Measurements from ENCODE around the gene MBOAT1. TPM values are rescaled to one million over a fixed set of nuclear protein-coding genes. Genes with fewer than 3 reads are reported as not detected.
A peak's percentile ranks its signal among the peaks of the same experiment; 100 is the strongest.

Gene MBOAT1
- total RNA-seq, 1 donor from 2014 or later, result 1.1 TPM

GRCh38 chr6:20202324-20202658, 10.0 kb downstream of the MBOAT1 start:
- Mint-ChIP-seq H3K27ac (ENCODE audit: unreplicated experiment) (no peak overlapping the region), H3K9me3 (ENCODE audit: low read depth) (no peaks in the 10 kb centered on the region), H3K4me3 (ENCODE audit: unreplicated experiment) (no peak overlapping the region), H3K4me1 (ENCODE audit: low read depth) (no peaks in the 10 kb centered on the region), H3K27me3 (ENCODE audit: low read depth) (no peaks in the 10 kb centered on the region), H3K36me3 (ENCODE audit: low read depth) (no peaks in the 10 kb centered on the region)
- TF ChIP-seq, protein P1, sequence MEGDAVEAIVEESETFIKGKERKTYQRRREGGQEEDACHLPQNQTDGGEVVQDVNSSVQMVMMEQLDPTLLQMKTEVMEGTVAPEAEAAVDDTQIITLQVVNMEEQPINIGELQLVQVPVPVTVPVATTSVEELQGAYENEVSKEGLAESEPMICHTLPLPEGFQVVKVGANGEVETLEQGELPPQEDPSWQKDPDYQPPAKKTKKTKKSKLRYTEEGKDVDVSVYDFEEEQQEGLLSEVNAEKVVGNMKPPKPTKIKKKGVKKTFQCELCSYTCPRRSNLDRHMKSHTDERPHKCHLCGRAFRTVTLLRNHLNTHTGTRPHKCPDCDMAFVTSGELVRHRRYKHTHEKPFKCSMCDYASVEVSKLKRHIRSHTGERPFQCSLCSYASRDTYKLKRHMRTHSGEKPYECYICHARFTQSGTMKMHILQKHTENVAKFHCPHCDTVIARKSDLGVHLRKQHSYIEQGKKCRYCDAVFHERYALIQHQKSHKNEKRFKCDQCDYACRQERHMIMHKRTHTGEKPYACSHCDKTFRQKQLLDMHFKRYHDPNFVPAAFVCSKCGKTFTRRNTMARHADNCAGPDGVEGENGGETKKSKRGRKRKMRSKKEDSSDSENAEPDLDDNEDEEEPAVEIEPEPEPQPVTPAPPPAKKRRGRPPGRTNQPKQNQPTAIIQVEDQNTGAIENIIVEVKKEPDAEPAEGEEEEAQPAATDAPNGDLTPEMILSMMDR (IDR thresholded peaks at IDR 0.05), result no peak
- no peak for DNase-seq (ENCODE audit: low spot score)

- no peak for DNase-seq (ENCODE audit: low spot score)
Observed at GRCh38 chr6:20200761-20201630, 11.3 kb downstream of the MBOAT1 start.

GRCh38 chr6:20198775-20199174, 13.5 kb downstream of the MBOAT1 start:
- Mint-ChIP-seq H3K4me3 (ENCODE audit: unreplicated experiment) (no peak overlapping the region), H3K36me3 (ENCODE audit: low read depth) (no peaks in the 10 kb centered on the region), H3K9me3 (ENCODE audit: low read depth) (peaks cover 3% of the 10 kb centered on the region), H3K27me3 (ENCODE audit: low read depth) (no peaks in the 10 kb centered on the region), H3K4me1 (ENCODE audit: low read depth) (no peaks in the 10 kb centered on the region), H3K27ac (ENCODE audit: unreplicated experiment) (no peak overlapping the region)
- TF ChIP-seq, protein P1 (IDR thresholded peaks at IDR 0.05), result no peak
- DNase-seq (ENCODE audit: low spot score), result no peak

More at GRCh38 chr6:20200761-20201630, 11.3 kb downstream of the MBOAT1 start:
- Mint-ChIP-seq H3K27ac (ENCODE audit: unreplicated experiment) (no peak overlapping the region), H3K9me3 (ENCODE audit: low read depth) (no peaks in the 10 kb centered on the region), H3K4me3 (ENCODE audit: unreplicated experiment) (no peak overlapping the region), H3K36me3 (ENCODE audit: low read depth) (no peaks in the 10 kb centered on the region), H3K4me1 (ENCODE audit: low read depth) (no peaks in the 10 kb centered on the region), H3K27me3 (ENCODE audit: low read depth) (no peaks in the 10 kb centered on the region)
- TF ChIP-seq, protein P1 (IDR thresholded peaks at IDR 0.05), result no peak

GRCh38 chr6:20198156-20198774, 14.0 kb downstream of the MBOAT1 start:
- Mint-ChIP-seq H3K4me1 (ENCODE audit: low read depth) (no peaks in the 10 kb centered on the region), H3K27me3 (ENCODE audit: low read depth) (no peaks in the 10 kb centered on the region), H3K27ac (ENCODE audit: unreplicated experiment) (no peak overlapping the region)

GRCh38 chr6:20197251-20197650, 15.0 kb downstream of the MBOAT1 start:
- no peaks in the 10 kb centered on the region for H3K4me1 Mint-ChIP-seq (ENCODE audit: low read depth)
- H3K4me3 Mint-ChIP-seq (ENCODE audit: unreplicated experiment), result no peak overlapping the region
- H3K9me3 Mint-ChIP-seq (ENCODE audit: low read depth), result peaks cover 3% of the 10 kb centered on the region
- DNase-seq (ENCODE audit: low spot score), result no peak
- peak overlapping the region; percentile 38 for H3K27ac Mint-ChIP-seq (ENCODE audit: unreplicated experiment)
- H3K36me3 Mint-ChIP-seq (ENCODE audit: low read depth), result no peaks in the 10 kb centered on the region
- TF ChIP-seq, protein P1 (IDR thresholded peaks at IDR 0.05), result no peak
- H3K27me3 Mint-ChIP-seq (ENCODE audit: low read depth), result no peaks in the 10 kb centered on the region

More at GRCh38 chr6:20198156-20198774, 14.0 kb downstream of the MBOAT1 start:
- DNase-seq (ENCODE audit: low spot score), result no peak
- H3K4me3 Mint-ChIP-seq (ENCODE audit: unreplicated experiment), result no peak overlapping the region
- H3K9me3 Mint-ChIP-seq (ENCODE audit: low read depth), result peaks cover 3% of the 10 kb centered on the region
- TF ChIP-seq, protein P1 (IDR thresholded peaks at IDR 0.05), result no peak
- H3K36me3 Mint-ChIP-seq (ENCODE audit: low read depth), result no peaks in the 10 kb centered on the region
